NCI-H2227 (cell line): ENCODE results near the gene UAP1L1.

Experiments used
- DNase-seq: peaks from one replicate; lab custom pipeline; 2025; ENCODE audit not compliant: unreplicated experiment; lab: John Stamatoyannopoulos, UW

Gene UAP1L1

DNA sequence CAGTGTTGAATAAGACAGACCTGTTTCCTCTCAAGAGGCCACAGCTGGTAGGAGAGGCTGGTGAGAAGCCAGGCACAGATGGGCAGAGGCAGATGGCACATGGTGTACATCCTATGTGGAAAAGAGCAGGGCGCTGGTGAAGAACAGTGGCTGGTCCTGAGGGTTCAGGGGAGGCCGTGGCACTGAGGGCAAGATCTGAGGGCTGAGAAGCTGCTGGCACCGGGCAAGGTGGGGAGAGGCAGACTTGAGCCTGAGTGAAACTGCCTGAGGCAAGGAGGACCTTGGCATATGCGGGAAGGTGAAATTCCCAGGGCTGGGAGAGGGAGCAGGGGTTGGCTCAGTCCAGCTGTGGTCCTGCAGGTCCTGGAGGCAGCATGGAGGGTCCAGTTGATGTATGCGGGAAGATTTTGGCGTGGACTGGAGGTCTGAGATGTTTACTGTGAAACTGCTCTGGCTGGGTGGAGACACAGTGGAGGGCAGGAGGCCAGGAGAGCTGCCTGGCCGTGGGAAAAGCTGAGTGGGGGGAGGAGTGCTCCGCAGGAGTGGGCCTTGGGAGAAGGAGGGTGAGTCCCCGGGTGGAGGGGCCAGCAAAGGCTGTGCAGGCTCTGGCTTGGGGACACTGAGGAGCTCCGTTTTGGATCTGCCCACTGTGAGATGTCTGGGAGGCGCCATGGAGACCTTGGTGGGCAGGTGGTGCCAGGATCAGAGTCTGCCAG lies 12.1 kb downstream of the UAP1L1 start:
- no peak for DNase-seq

DNA sequence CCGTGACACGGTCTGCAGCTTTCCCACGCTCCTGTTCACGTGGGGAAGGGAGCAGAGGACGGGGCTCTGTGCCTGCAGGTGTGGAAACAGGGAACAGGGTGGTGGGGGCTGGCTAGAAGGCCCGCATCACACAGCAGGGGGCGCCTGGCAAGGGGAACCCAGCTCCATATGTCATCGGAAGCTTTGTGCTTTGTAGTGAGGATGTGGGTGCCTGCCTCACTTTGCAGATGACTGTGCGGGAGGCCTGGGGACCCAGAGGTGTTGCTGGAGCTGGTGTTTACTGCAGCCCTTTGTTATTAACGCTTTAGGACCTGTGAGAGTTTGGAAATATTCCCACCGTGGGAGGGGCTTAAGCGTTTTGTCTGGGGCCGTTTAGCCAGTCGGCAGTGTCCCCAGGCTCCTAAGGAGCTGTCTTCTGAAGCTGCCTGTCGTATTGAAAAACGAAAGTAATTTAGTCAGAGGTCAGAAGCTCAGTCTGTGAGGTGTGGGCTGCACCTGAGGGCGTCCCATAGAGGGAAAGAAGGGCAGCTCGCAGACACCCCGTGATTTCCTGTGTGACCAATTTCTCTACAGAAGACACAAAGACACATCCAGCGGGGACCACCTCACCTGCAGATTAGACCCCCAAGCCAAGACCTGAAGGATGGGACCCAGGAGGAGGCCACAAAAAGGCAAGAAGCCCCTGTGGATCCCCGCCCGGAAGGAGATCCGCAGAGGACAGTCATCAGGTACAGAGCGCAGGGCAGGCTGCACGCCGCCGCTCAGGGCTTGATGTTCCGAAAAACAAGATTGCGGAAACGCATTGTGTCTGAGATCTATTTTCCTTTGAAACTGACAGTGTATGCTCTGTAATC lies 18.6 kb downstream of the UAP1L1 start:
- no peak for DNase-seq

DNA sequence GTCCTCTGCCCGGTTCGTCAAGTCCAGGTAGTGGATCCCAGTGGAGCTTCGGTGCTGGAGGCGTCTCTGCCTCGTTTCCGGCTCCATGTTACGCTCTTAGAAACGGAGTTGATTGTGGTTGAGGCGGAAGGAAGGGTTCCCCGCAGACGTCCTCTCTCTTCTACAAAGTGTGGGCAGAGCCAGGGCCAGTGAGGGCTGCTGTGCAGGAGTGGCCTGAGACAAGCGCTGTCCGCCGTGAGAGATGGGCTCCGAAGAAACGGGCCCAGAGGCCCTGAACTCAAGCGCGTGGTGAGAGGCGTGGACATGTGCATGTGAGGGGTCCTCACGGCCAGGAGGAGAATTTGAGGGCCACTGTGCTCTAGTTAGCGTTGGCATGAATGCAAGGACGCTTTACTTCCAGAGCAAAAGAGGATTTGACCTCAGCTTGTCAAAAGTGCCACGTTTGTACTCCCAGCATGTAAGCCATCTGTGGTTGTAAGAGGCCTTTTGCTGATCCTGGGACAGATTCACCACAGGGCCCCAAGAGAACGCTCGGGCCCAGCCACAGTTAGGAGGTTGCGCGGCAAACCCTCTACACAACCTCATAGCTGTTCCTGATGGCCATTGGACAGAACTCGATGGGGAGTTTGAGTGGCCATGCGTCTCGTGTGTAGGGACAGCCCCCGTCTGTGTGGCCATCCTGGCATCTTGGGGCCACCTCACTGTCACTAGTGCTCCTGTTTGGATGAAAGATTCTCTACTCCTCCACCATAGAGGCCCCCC lies 19.6 kb downstream of the UAP1L1 start:
- no peak for DNase-seq

DNA sequence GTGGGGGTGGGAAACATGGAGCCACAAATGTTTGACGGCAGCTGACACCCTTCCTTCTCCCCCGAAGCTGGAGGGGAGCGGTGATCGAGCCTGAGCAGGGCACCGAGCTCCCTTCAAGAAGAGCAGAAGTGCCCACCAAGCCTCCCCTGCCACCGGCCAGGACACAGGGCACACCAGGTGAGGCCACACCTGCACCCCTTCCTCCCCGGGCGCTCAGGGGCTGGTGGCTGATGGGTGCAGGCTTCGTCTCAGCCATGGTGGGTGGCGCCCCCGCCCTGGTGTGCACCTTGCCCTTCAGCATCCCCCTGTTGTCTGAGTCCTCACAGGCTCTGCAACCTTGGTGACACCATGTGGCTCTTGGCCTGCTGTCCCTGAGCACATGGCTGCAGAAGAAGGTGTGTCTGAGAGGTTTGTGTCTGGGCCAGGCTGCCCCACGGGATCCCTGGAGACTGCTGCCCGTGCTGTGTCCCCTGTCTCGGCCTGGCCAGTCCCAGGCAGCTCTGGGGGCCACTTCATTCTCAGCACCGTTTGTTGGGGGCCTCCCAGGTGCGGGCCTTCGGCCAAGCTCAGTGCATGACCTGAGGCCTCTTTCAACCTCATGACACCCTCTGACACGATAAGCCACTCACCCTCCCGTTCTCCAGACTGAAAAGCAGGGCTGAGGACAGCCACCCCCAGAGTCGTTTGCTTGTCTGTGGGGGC lies 20.6 kb downstream of the UAP1L1 start:
- DNase-seq: no peak

DNA sequence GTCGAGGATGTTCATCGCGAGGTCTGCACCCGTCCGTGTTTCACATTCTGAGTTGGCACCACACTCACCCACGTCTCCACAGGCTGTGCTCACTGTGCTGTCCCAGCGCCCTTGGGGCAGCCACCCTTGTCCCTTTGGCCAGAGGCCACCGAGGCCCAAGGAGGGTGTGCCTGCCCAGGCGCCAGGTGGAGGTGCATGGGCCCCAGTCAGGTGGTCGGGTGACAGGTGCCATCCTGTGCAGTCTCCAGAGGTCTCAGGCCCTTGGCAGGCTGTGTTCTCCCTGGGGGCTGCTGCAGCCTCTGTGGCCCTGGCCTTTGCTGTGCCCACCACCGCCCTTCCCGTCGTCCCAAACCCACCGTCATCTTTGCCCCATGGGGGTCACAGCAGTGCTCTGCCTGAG lies 21.9 kb downstream of the UAP1L1 start:
- no peak for DNase-seq

DNA sequence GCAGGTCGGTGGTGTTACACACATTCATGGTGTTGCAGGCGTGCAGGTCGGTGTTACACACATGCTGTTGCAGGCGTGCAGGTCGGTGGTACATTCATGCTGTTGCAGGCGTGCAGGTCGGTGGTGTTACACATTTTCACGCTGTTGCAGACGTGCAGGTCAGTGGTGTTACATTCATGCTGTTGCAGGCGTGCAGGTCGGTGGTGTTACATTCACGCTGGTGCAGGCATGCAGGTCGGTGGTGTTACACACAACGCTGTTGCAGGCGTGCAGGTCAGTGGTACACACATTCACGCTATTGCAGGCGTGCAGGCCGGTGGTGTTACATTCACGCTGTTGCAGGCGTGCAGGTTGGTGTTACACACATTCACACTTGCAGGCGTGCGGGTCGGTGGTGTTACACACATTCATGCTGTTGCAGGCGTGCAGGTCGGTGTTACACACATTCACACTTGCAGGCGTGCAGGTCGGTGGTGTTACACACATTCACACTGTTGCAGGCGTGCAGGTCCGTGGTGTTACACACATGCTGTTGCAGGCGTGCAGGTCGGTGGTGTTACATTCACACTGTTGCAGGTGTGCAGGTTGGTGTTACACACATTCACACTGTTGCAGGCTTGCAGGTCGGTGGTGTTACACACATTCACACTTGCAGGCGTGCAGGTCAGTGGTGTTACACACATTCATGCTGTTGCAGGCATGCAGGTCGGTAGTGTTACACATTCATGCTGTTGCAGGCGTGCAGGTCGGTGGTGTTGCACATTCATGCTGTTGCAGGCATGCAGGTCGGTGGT lies 26.1 kb downstream of the UAP1L1 start:
- DNase-seq: no peak

DNA sequence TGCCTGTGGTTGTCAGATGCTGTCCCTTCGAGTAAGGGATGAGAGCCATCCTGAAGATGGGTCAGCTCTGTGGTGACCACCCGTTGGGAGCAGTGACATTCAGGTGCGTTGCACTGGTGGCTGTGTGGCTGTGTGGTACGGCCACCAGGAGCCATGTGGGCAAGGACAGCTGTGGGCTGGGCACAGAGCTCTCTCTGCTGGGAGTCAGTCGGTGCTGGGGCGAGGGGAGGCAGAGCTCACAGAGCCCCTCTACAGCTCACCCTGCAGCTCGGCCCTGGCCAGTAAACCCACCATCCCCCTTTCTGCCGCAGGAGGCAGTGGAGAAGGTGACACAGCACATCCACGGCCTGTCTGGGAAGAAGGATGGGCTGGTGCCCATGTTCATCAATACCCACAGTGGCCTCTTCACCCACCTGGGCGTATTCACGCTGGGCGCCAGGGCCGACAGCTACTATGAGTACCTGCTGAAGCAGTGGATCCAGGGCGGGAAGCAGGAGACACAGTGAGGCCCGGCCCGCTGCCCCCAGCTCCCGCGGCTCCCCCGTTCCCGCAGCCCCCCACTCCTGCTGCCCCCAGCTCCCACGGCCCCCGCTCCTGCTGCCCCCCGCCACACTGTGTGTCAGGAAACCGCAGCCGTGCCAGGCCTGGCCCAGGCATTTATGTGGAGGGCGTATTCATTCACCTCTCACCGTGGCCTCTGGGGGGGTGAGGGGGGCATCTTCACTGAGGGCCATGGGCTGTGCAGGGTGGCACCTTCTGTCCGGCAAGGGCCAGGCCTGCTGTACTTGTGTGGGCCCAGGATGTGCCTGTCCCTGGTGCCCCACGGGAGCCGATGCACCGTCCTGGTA lies 28.7 kb downstream of the UAP1L1 start:
- no peak for DNase-seq

DNA sequence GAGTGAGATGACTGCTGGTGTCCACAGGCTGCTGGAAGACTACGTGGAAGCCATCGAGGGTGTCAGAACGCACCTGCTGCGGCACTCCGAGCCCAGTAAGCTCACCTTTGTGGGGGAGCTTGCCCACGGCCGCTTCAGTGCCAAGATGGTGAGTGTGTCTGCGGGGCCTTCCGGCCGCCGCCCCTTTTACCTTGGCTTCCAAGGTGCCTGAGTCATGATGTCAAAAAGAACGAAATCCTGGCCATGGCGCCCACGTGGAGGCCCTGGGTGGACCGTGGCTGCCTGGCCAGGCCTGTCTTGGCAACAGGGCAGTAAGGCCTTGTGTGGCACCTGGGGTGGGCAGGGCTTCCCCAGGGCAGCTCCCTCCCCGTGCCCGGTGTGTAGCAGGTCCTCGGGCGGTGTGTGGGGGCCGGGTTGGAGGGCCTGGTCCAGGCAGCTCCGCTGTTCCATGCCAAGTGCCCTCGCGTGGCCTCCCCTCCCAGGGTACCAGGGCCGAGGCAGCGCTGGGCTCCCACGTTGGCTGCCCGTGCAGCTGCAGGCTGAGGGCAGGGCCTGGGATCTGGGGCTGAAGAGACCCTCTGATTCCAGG lies 29.4 kb downstream of the UAP1L1 start:
- no peak for DNase-seq

DNA sequence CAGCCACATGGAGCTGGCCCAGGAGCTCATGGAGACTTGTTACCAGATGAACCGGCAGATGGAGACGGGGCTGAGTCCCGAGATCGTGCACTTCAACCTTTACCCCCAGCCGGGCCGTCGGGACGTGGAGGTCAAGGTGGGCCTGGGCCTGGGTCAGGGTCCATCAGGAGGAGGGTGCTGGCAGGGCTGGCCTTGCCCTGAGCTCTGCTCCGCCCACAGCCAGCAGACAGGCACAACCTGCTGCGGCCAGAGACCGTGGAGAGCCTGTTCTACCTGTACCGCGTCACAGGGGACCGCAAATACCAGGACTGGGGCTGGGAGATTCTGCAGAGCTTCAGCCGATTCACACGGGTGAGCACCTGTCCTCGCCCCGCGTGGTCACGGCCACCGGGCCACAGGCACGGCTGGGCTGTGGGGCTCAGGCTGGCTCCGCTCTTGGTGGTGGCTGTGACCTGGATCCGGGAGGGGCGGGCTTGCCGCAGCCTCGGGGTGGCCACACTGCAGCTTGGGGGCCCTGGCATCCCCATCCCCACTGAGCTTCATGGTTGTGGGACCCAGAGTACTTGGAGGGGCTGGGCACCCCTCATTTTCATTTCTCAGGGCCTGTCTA lies 30.1 kb downstream of the UAP1L1 start:
- no peak for DNase-seq

DNA sequence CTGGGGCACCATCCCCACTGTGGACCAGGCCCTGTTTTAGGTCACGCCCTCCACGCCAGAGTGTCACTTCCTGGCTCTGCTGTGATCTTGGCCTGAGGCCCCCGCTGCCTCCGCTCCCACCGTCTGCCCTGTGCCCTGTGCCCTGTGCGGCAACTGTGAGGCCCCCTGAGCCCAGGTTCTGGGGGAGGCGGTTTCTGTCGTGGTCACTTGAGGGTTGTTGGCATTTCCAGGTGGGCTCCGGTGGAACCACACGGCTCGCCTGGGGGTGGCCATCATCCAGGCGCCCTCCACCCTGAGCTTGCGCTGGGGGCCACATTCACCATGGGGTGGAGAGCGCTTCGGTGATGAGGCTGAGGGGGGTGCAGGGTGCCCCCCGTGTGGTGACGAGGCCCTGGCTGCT lies 30.7 kb downstream of the UAP1L1 start:
- DNase-seq: no peak

DNA sequence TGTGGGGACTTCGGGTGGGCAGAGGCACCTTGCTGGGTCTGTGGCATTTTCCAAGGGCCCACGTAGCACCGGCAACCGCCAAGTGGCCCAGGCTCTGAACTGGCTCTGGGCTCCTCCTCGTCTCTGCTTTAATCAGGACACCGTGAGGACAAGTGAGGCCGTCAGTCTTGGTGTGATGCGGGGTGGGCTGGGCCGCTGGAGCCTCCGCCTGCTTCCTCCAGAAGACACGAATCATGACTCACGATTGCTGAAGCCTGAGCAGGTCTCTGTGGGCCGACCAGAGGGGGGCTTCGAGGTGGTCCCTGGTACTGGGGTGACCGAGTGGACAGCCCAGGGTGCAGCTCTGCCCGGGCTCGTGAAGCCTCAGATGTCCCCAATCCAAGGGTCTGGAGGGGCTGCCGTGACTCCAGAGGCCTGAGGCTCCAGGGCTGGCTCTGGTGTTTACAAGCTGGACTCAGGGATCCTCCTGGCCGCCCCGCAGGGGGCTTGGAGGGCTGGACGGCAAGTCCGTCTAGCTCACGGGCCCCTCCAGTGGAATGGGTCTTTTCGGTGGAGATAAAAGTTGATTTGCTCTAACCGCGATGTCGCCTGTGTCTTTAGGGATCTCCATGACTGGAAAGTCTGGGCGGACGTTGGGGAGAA lies 31.4 kb downstream of the UAP1L1 start:
- no peak for DNase-seq

DNA sequence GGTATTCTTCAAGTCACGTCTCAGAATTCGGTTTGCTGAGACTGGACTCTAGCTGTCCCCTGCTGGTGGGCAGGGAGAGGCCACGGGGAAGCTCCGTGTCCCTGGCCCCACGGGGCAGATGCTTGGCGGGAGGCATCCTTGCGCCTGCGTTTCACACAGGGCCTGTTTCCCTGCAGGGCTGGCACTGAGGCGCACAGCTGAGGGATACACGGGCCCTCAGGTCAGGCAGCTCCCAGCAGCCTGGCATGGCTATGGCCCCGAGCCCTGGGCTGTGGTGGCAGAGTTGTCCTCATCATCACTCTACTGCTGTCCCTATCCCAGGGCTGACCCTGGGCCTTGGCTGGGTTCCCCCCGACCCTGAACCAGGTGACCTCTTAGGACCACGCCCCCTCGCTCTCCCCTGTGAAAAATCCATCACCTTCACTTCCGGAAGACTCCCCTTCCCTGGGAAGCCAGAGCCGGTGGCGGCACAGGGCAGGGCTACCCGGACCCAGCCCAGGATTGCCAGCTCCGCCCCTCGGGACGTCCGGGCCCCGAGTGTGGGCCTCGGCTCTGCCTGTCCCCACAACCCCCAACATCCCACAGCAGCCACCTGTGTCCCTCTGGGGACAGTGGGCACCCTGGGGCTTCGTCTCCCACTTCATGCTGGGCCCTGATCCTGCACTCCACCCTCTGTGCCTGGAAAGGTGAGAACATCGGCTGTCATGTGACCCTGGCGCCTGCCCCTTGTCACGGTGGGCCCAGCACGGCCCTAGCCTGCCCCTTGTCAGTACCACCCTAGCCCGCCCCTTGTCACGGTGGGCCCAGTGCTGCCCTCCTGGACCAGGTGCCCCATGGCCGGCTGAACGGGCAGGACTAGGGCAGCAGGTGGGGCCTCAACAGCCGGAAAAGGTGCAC lies 32.2 kb downstream of the UAP1L1 start:
- no peak for DNase-seq

DNA sequence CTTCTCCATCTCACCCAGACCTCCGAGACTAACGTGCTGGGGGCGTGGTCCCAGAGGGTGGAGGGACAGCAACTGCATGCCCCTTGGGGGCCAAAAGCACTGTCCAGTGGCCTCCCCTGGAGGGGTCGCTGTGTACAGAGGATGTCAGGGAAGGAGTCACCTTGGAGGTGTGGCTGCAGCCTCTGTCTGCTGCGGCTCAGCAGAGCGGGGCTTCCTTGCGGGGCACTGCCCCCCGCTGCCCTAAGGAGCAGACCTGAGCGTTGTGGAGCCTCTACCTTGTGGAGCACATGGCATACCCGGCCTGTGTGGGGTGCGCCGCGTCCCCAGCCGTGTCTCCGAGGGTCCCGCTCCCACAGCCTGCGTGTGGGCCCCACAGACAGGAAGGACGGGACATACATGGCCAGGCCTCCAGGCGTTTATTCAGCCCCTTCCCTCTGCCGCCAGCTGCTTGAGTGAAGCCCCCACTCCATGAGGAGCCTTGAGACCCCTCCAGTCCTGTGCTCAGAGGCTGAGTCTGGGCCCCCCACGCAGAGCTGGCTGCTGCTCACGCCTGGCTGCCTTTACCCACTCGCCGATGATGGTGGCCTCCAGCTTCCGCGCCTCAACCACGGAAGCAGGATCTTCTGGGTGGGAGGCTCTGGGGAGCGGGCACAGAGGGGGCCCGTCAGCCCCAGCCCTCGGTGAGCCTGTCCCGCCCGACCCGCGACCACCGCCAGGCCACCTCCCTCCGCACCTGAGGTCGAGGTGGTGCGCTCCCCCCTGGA lies 33.0 kb downstream of the UAP1L1 start:
- DNase-seq: no peak

DNA sequence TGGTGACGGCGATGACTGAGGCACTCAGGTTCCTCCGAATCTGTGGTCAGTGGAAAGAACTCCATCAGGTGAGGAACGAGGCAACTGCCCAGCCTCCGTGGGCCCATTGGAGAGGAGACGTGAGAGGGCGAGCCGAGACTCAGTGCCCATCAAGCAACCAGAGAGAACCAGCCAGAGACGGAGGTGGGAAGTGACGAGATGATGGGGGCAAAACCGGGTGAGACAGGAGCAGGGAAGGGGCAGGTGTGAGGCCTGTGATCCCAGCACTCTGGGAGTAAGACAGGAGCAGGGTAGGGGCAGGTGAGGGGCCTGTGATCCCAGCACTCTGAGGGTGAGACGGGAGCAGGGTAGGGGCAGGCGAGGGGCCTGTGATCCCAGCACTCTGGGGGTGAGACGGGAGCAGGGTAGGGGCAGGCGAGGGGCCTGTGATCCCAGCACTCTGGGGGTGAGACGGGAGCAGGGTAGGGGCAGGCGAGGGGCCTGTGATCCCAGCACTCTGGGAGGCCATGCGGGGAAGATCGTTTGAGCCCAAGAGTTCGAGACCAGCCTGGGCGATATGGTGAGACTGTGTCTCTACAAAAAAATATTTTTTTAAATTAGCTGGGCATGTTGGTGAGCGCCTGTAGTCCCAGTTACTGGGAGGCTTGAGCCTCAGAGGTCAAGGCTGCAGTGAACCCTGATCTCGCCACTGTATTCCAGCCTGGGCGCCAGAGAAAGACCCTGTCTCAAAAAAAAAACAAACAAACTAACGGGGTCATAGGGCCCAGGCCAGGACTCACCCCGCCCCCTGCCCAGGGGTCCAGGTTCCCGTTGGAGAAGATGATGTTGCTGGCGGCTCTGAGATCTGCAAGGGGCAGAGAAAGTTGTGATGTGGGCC lies 33.8 kb downstream of the UAP1L1 start:
- no peak for DNase-seq

DNA sequence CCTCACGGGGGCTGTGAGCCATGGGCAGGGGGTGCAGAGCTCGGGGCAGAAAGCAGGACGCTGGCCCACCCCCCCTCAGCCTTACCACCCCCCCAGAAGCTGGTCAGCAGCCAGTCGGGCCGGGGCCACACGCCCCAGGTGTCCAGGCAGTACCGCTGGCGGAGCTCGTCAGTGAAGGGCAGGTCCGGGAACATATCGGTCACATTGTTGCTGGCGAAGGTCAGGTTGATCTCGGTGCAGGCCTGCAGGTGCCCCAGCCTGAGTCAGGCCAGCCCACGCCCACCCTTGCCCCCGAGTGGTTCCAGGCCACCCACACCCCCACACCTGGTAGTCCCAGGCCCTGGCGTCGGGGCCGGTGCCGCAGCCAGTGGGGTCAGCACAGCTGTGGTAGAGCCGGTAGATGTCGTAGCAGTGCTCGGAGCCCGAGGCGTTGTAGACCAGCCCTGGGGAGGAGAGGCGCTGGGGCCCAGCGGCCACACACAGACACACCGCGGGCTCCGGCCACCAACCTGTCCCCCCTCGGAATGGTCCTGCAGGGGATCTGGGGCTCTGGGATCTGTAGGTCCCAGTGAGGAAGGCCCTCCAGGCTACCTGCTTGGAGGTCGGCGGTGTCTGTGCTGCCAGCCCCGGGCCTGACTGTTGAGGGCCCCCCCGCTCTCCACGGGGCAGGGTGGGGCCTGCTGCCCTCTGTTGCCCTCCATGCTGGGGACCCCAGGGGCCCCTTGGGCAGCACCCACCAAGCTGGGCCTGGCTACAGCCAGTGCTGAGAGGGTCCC lies 34.7 kb downstream of the UAP1L1 start:
- no peak for DNase-seq
